ENCODE measurements around the gene POU3F1.

- TF ChIP-seq CTCF (IDR thresholded peaks at IDR 0.05; ENCODE audit: low read length): no peak
- no peak for TF ChIP-seq EZH2phosphoT487 (IDR thresholded peaks at IDR 0.05; ENCODE audit: low read length)
Observed at GRCh38 chr1:37999430-38000232, 47.0 kb downstream of the POU3F1 start.
